22Rv1 (cell line): ENCODE results near the gene TAS2R5.
A peak's percentile ranks its signal among the peaks of the same experiment; 100 is the strongest.
"Not testable (repeated sequence)": the region's sequence is repeated elsewhere in the genome, so short reads cannot be mapped to it uniquely, and the experiment has no call there.

Experiments used
- H3K27ac ChIP-seq: fragments of 450-650 bp; 2 replicates; pipeline ENCODE4 v1.5.1; 2017
- ZFX ChIP-seq: fragments of 450-650 bp; IDR thresholded peaks from 2 replicates; pipeline ENCODE4 v1.6.1; 2017; ENCODE audit warnings: antibody characterized with exemption, borderline replicate concordance
- TF ChIP-seq, protein P1 (sequence below): fragments of 450-650 bp; IDR thresholded peaks from 2 replicates; pipeline ENCODE4 v1.5.1; 2017; ENCODE audit warnings: mild to moderate bottlenecking

The TAS2R5 gene, protein sequence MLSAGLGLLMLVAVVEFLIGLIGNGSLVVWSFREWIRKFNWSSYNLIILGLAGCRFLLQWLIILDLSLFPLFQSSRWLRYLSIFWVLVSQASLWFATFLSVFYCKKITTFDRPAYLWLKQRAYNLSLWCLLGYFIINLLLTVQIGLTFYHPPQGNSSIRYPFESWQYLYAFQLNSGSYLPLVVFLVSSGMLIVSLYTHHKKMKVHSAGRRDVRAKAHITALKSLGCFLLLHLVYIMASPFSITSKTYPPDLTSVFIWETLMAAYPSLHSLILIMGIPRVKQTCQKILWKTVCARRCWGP

DNA sequence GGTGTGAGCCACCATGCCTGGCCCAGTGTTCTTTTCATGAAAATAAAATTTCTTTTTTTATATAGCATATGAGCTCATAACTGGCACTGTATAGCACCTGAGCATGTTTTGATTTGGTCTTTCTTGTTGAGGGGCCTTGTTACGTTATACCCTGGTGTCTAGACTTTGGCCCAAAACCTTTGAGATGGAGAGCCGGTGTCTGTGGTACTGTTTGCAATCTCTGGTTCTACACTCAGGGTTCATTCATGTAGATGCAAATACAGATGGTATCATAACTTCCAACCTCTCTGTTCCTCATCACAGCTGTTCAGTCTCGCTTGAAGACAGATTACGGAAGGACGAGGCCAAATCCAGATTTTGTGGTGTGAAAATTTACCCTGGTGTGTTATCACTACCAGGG lies at the start of gene TAS2R5:
TSS of gene TAS2R5 (plus strand) at position 301 of the 400 bp plus-strand sequence. CDS start 145 bp downstream, outside the sequence.
- no peak for TF ChIP-seq ZFX
- TF ChIP-seq, protein P1, sequence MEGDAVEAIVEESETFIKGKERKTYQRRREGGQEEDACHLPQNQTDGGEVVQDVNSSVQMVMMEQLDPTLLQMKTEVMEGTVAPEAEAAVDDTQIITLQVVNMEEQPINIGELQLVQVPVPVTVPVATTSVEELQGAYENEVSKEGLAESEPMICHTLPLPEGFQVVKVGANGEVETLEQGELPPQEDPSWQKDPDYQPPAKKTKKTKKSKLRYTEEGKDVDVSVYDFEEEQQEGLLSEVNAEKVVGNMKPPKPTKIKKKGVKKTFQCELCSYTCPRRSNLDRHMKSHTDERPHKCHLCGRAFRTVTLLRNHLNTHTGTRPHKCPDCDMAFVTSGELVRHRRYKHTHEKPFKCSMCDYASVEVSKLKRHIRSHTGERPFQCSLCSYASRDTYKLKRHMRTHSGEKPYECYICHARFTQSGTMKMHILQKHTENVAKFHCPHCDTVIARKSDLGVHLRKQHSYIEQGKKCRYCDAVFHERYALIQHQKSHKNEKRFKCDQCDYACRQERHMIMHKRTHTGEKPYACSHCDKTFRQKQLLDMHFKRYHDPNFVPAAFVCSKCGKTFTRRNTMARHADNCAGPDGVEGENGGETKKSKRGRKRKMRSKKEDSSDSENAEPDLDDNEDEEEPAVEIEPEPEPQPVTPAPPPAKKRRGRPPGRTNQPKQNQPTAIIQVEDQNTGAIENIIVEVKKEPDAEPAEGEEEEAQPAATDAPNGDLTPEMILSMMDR, result no peak
- H3K27ac ChIP-seq, result no peak within 1 kb of the TSS

DNA sequence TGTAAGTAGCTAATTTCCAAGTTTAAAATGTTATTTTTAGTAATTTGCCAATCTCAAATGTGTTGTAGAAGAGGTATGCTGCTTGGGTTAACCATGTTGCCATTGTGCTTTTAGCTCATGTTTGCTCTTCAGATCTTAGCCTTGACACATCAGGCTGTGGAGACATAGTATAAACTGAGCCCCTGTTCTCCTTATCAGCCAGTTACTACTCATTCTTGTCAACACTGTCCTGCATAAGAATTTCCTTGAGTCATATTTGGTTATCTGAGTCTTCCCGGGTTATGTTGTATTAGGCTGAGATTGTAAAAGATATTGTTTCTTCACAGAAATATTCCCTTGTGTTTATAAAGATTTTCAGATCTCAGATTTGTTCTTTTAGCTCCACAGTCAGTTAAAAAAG lies 47.8 kb upstream of the TAS2R5 start:
- TF ChIP-seq, protein P1, result no peak

DNA sequence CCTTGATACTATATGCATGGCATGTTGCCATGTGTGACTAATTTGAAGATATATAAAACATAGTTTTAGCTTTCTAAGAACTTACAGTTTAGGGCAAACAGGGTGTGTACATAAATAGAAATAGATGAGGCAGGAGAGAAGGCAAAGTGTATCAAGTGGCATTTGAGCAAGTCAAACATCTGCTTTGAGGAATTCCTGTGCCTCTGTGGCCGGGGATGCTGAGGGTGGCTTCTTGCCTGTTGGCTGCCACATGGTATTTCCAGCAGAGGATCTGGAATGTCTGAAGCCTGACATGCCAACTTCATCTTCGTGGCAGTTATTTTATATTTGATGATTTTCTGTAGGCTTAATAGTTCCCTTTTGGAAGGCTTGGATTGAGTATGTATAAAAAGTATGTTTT lies 45.9 kb upstream of the TAS2R5 start:
- TF ChIP-seq, protein P1, result no peak
- TF ChIP-seq ZFX, result no peak
- H3K27ac ChIP-seq, result no peak overlapping the region

More for the DNA sequence above, 47.8 kb upstream of the TAS2R5 start:
- no peak overlapping the region for H3K27ac ChIP-seq

DNA sequence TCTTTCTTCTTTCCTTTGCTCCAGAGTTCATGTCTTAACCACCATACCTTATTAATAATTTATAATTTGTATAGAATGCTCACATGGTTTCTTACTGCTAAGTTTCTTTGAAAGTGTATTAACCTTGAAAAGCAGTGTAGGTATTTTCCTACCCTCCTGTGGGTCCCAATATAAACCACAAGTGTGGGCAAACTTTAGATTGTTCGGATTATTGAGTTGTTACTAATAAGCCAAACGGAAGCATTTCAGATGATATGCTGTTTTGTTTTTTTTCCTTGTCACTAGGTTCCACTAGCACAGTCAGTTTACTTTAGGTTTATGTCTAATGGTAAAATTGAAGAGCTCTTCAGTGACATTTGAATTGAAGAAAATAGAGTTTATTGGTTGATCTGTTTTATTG lies 41.6 kb upstream of the TAS2R5 start:
- no peak overlapping the region for H3K27ac ChIP-seq
- TF ChIP-seq ZFX, result no peak
- TF ChIP-seq, protein P1, result no peak

DNA sequence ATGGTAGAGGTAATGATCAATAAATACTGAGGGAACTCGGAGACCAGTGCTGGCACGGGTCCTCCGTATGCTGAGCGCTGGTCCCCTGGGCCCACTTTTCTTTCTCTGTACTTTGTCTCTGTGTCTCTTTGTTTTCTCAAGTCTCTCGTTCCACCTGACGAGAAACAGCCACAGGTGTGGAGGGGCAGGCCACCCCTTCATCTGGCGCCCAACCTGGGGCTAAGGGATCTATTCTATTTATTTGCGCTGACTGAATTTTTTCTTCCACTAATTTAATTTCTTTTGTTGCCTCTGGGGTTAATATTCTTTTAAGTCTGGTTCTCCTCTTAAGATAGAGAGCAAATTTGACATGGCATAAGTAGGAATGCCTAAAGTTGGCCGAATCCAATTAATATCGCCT lies 38.1 kb upstream of the TAS2R5 start:
- not testable (repeated sequence) for H3K27ac ChIP-seq

- no peak overlapping the region for H3K27ac ChIP-seq
- no peak for TF ChIP-seq ZFX
- TF ChIP-seq, protein P1, result peak; percentile 64
These were observed 37.4 kb upstream of the TAS2R5 start for GRCh38 chr7:141752634-141753033.

DNA sequence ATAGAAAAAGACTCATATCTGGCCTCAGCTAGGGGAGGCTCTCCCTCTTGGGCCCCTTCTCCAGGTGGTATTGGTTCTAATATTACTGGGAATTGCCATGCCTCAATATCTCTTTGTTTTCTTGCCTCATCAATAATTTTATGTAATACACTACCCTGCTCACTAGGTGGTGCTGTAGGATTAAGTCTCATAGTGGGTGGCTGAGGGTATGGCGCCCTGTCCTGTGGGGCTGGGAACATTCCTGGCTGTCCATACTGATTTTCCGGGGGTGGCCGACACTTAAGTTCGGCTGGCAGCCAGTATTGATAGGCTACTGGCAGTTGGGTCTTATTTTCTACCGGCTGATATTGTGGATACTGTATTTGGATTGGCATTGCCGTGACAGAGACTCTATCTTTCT lies 35.1 kb upstream of the TAS2R5 start:
- TF ChIP-seq, protein P1, result peak; percentile 76
- TF ChIP-seq ZFX, result no peak
- no peak overlapping the region for H3K27ac ChIP-seq

DNA sequence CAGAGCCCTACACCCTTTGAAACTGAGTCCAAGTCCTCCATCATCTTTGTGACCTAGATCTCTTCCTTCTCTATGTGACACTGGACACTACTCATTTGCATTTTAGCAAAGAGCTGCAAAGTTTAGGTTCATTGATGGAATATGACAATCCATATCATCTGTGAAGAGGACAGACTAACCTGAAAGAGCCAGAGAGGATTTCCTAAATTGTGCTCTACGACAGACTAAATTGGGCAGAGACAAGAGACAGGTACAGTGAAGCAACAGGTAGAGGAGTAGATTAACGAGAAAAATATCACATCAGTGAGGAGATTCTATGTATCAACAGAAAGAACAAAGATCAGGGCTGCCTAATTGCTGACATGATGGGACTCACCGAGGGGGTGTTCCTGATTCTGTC lies 26.2 kb upstream of the TAS2R5 start, which contains the start of gene TAS2R3:
TSS of gene TAS2R3 (plus strand) at position 301 of the 400 bp plus-strand sequence. CDS start at position 363, 62 bp downstream.
- TF ChIP-seq, protein P1, result no peak
- no peak for TF ChIP-seq ZFX

GRCh38 chr7:141770083-141770583 lies 19.9 kb upstream of the TAS2R5 start:
- H3K27ac ChIP-seq, result not testable (repeated sequence)

More for the DNA sequence above, 26.2 kb upstream of the TAS2R5 start, which contains the start of gene TAS2R3:
- no peak within 1 kb of the TSS for H3K27ac ChIP-seq
